GM18867 (cell line): Measurements from ENCODE around the gene OR10A4.
"Not testable (repeated sequence)": the region's sequence is repeated elsewhere in the genome, so short reads cannot be mapped to it uniquely, and the experiment has no call there.

Experiments
- ATAC-seq: cut with Tn5 transposase; IDR thresholded peaks from one replicate; pipeline ENCODE4 v1.9.1; 2021; ENCODE audit warnings: mild to moderate bottlenecking, moderate library complexity; ENCODE audit not compliant: unreplicated experiment

OR10A4 gene

DNA sequence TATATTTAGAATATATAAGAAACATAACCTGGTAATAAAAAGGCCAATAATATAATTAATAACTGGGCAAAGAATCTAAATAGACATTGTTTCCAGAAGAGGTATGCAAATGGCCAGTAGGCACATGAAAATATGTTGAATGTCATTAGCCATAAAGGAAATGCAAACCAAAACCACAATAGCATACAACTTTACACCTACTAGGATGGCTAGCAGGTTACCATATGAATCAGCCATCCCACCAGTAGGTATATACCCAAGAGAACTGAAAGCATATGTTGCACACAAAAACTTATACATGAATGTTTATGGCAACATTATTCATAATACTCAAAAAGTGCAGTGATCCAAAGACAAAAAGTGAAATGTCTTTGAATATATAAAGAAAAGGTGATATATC lies 18.6 kb downstream of the OR10A4 start:
- ATAC-seq, result peak; percentile 98

DNA sequence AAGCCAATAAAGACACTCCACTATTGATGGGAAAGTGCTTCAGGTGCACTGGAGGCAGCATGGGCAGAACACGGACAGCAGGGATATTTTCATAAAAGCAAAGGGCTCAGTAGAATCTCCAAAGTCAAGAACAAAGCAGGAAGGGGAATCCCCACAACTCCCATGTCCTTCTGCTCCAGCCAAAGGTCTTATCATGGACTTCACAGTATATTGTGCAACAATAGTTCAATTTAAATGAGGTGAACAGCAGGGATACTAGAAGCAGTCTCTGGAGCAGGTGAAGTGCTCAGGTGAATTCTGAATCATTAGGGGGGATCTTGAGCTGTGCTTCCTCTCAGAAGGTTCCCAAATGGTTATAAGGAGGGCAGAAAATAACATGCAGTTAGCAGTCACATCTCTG lies 22.5 kb downstream of the OR10A4 start:
- ATAC-seq, result no peak

DNA sequence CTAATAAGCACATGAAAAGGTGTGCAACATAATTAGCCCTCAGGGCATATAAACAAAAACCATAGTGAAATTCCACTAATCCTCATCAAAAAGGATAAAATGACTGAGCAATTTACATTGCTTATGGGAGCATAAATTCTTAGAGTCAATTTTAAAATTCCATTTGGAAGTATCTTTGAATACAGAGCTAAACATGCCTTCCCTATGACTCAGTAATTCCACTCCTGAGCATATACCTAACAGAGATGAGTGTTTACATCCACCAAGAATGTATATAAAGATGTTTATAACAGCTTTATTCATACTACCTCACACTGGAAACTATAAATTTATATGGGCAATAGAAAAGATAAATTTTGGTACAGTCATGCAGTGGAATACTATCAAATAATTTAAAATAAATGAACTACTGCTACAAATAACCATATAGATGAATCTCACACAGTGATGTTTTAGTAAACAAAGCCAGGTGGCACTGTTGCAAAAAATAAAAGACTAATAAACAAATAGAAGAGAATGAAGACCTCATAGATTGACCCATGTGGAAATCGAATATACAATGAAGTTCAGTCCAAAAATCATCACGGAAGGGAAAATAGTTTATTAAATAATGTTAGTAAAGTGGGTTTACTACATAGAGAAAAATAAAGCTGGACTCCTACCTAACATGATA lies 24.0 kb downstream of the OR10A4 start:
- no peak for ATAC-seq

DNA sequence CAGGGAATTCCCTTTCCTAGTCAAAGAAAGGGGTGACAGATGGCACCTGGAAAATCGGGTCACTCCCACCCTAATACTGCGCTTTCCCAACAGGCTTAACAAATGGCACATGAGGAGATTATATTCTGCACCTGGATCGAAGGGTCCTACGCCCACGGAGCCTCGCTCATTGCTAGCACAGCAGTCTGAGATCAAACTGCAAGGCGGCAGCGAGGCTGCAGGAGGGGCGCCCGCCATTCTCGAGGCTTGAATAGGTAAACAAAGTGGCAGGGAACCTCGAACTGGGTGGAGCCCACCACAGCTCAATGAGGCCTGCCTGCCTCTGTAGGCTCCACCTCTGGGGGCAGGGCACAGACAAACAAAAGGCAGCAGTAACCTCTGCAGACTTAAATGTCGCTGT lies 28.4 kb downstream of the OR10A4 start:
- not testable (repeated sequence) for ATAC-seq

DNA sequence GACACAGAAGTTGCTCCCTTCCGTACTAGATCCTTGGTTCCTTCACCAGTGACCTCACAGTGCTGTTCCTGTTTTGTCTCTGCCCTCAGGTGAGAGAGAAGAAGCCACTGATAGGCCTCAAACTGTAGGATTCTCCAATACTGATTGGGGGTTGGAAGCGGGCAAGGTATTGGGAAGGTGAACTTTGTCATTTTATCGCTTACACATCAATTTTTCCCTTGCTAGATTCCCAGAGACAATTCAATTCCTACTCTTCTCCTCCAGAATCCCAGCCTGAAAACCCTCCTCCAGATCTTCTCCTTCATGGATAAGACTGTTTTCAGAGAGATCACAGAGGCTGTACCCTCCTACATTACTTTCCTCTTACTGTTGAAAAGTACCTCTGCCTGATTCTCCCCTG lies 35.0 kb downstream of the OR10A4 start:
- no peak for ATAC-seq

DNA sequence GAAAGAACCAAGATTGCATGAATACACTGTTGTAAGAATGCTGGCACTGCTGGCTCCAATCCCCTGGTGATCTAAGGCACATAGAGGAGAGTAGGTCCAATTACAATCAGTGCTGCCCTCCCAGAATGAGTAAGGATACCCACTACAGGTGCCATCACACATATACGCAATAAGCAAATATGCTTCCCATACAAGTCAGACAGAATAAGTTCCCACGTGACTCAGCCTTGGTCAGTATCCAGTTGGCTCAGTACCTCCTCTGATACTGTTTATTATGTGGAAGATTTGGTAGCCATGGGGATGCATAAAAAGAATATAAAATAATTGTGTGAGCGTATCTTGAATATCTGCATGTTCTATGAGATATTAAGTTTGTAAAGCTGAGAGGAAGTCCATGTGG lies 35.5 kb downstream of the OR10A4 start:
- ATAC-seq, result no peak

DNA sequence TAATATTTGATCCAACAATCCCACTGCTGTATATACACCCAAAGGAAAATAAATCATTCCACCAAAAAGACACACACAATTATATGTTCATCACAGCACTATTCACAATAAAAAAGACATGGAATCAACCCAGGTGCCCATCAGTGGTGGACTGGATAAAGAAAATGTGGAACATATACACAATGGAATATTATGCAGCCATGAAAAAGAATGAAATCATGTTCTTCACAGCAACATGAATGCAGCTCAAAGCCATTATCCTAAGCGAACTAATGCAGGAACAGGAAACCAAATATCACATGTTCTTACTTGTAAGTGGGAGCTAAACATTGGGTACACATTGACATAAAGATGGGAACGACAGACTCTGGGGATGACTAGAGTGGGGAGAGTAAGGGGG lies 43.3 kb downstream of the OR10A4 start:
- ATAC-seq, result no peak

DNA sequence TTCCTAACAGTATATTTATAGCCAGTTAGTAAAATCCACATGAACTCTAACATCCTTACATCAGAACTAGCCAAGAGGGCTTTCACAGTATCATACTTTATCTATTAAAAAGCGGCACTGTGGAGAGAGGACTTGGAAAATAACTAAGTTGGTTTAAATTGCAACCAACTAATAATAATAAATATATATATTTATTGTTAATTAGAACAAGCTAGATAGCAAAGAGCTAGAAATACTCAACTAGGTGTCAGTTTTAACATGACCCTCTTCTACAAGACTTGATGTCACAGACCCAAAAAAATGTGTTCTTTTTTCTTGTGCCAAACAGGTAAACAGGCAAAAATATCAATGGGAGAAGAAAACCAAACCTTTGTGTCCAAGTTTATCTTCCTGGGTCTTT lies 44.3 kb downstream of the OR10A4 start, which contains the start of gene OR2D3:
Gene OR2D3 (plus strand): TSS at position 301 of the 400 bp plus-strand sequence. CDS start 0 bp downstream, at position 301.
- no peak for ATAC-seq

DNA sequence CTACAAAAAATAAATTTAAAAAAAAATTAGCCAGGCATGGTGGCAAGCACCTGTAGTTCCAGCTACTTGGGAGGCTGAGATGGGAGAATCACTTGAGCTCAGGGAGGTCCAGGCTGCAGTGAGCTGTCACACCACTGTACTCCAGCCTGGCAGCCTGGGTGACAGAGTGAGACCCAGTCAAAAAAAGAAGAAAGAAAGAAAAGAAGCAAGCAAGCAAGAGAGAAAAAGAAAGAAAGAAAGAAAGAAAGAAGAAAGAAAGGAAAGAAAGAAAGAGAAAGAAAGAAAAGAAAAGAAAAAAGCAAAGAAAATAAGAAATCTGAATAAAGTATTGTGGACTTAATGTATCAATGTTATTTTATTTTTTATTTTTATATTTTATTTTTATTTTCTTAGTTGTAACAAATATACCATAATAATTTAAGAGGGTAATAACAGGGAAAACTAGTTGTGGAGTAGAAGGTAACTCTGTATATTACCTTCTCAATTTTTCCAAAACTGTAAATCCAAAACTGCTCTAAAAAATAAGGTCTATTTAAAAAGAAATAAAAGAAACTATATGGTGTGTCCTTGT lies 48.7 kb downstream of the OR10A4 start:
- ATAC-seq, result no peak

DNA sequence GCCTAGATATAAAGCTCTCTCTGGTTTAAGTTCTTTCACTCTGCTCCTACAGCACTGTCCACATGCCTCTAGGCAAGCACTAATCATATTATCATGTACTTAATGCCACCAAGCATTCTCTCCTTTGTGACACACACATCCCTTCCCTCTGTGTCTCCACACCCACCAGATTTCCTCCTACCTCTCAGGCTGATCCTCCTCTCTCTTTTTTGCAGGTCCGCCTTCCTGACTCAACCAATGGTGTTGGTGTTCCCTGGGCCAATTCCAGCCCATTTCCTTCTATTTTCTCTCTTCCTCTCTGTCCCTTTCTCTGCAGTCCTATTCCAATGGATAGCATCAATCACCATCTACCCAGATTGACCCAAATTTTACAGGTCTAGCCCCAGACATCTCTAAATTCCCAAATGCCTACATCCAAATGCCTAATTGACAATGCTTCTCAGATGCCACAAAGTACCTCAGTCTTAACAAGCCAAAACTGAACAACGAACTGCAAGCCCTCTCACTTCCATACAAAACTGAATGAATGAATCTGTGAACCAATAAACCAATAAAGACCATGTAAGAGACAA lies 49.3 kb downstream of the OR10A4 start:
- ATAC-seq, result peak; percentile 14

DNA sequence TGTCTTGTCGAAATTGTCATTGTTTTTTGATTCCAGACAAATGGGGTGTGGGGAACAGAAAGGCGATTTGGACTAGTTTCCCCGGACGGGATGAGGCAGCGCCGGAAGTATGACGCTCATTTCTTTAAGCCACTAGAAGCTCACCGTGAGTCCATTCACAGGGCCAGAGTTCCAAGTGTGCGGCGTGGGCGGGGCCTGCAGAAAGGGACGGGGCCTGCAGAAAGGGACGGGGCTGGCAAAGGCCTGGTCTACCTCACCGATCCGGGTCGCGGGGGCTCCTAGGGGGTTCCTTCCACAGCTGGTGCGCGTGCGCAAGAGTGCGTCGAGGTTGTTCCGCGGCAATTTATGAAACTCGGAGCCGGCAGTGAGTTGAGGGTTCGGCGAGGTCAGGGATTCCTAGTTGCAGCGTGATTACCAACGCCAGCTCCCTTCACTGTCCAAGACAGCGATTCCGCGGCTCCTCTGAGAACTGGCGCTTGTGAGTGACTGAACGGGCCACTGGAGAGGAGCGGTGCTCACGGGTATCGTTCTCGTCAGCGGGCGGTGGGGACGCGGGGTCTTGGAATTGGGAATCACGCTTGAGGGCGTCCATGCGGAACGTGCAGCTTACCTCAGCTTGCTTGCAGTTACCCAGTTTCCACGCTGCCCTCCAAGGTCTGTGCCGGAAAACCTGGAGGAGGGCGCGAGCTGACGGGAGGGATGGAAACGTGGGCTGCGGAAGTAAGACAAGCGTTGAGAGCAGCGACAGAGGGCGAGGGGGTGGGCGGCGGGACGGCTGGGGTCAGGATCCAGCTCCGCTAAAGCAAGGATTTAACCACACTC lies 50.0 kb downstream of the OR10A4 start, which contains the start of gene ZNF215:
Gene ZNF215 (plus strand): TSS at position 219 of the 822 bp plus-strand sequence. CDS start 5,847 bp downstream, outside the sequence.
- ATAC-seq, result peak; percentile 68

DNA sequence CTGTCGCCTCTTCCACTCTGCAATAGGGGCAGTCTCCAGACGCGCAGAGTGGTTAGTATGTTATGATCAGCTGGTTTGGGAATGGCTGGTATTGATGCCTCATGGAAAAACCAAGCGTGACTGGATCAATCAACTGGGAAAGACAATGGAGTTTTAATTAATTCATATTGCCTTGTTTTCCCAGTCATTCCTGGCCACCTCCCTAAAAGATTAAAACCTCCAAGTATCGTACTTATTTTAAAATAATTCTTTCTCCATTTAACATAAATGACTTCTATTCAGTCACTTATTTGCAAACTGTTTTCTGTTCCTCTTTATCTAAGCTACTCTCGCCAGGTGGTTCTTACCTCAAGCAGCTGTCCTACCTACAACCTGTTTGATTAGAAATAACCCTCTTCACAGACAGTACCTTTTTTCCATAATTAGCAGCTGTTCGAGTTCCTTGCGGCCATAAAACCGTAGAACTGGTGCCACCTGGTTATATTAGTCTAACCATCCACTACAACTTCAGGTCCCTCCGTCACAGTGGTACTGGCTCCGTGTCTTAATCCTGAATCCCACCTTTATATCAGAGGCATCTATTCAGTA lies 50.7 kb downstream of the OR10A4 start:
- peak; percentile 77 for ATAC-seq
